HEK293 (cell line): ENCODE data around the gene WDR13.

Experiments used
- BCL11A ChIP-seq: fragments of 450-650 bp; formaldehyde crosslinking; IDR thresholded peaks from 2 replicates; pipeline ENCODE4 v1.5.1; 2016; ENCODE audit warnings: low read depth, missing biosample characterization, missing genetic modification characterization
- GLIS2 ChIP-seq: fragments of 450-650 bp; formaldehyde crosslinking; IDR thresholded peaks from 2 replicates; pipeline ENCODE4 v1.5.1; 2016; ENCODE audit warnings: missing biosample characterization, missing genetic modification characterization
- HOXC10 ChIP-seq: sonication (generic); formaldehyde crosslinking; IDR thresholded peaks from 2 replicates; pipeline ENCODE4 v1.8.1; 2023; ENCODE audit warnings: mild to moderate bottlenecking, missing genetic modification reagents
- RBAK ChIP-seq: fragments of 450-650 bp; formaldehyde crosslinking; IDR thresholded peaks from 2 replicates; pipeline ENCODE4 v1.5.1; 2016; ENCODE audit warnings: missing biosample characterization, missing genetic modification characterization
- WT1 ChIP-seq: fragments of 450-650 bp; formaldehyde crosslinking; IDR thresholded peaks from 2 replicates; pipeline ENCODE4 v1.5.1; 2016; ENCODE audit warnings: missing biosample characterization, missing genetic modification characterization
- ZEB2 ChIP-seq: fragments of 450-650 bp; formaldehyde crosslinking; IDR thresholded peaks from 2 replicates; pipeline ENCODE4 v1.5.1; 2016; ENCODE audit warnings: missing biosample characterization, missing genetic modification characterization
- ZNF10 ChIP-seq: fragments of 450-650 bp; formaldehyde crosslinking; IDR thresholded peaks from 2 replicates; pipeline ENCODE4 v1.5.1; 2017; ENCODE audit warnings: missing biosample characterization, missing genetic modification characterization
- ZNF138 ChIP-seq: fragments of 450-650 bp; formaldehyde crosslinking; IDR thresholded peaks from 2 replicates; pipeline ENCODE4 v1.5.1; 2016; ENCODE audit warnings: missing biosample characterization, missing genetic modification characterization, borderline replicate concordance
- ZNF19 ChIP-seq: fragments of 450-650 bp; formaldehyde crosslinking; IDR thresholded peaks from 2 replicates; pipeline ENCODE4; 2016; ENCODE audit warnings: missing biosample characterization, missing genetic modification characterization, low read depth
- ZNF335 ChIP-seq: fragments of 450-650 bp; formaldehyde crosslinking; conservative IDR thresholded peaks from 2 replicates; pipeline ENCODE4 v1.5.1; 2016; ENCODE audit warnings: missing biosample characterization, missing genetic modification characterization
- ZNF560 ChIP-seq: fragments of 450-650 bp; formaldehyde crosslinking; IDR thresholded peaks from 2 replicates; pipeline ENCODE4 v1.5.1; 2017; ENCODE audit warnings: missing biosample characterization, missing genetic modification characterization, borderline replicate concordance
- ZNF596 ChIP-seq: fragments of 450-650 bp; IDR thresholded peaks from 2 replicates; pipeline ENCODE4 v1.5.0; 2018; ENCODE audit warnings: missing biosample characterization, mild to moderate bottlenecking, missing genetic modification characterization, moderate library complexity
- ZNF621 ChIP-seq: fragments of 450-650 bp; formaldehyde crosslinking; IDR thresholded peaks from 2 replicates; pipeline ENCODE4 v1.5.1; 2017; ENCODE audit warnings: missing biosample characterization, missing genetic modification characterization
- ZNF626 ChIP-seq: fragments of 450-650 bp; sonication (Bioruptor Pico); formaldehyde crosslinking; IDR thresholded peaks from 2 replicates; pipeline ENCODE4 v1.5.1; 2018; ENCODE audit warnings: missing biosample characterization, missing genetic modification characterization, inconsistent platforms
- ZNF629 ChIP-seq: fragments of 450-650 bp; formaldehyde crosslinking; IDR thresholded peaks from 2 replicates; pipeline ENCODE4 v1.5.1; 2017; ENCODE audit warnings: missing biosample characterization, missing genetic modification characterization
- ZNF658 ChIP-seq: fragments of 450-650 bp; formaldehyde crosslinking; IDR thresholded peaks from 2 replicates; pipeline ENCODE4; 2016; ENCODE audit warnings: missing biosample characterization, missing genetic modification characterization
- ZNF664 ChIP-seq: fragments of 450-650 bp; formaldehyde crosslinking; IDR thresholded peaks from 2 replicates; pipeline ENCODE4 v1.5.1; 2016; ENCODE audit warnings: missing biosample characterization, missing genetic modification characterization
- ZNF791 ChIP-seq: fragments of 450-650 bp; formaldehyde crosslinking; IDR thresholded peaks from 2 replicates; pipeline ENCODE4 v1.5.1; 2016; ENCODE audit warnings: missing biosample characterization, missing genetic modification characterization
- ZNF792 ChIP-seq: fragments of 450-650 bp; formaldehyde crosslinking; IDR thresholded peaks from 2 replicates; pipeline ENCODE4 v1.5.1; 2016; ENCODE audit warnings: missing biosample characterization, missing genetic modification characterization
- ZNF837 ChIP-seq: fragments of 450-650 bp; formaldehyde crosslinking; IDR thresholded peaks from 2 replicates; pipeline ENCODE4 v1.5.1; 2016; ENCODE audit warnings: missing biosample characterization, missing genetic modification characterization
- ZNF843 ChIP-seq: fragments of 450-650 bp; formaldehyde crosslinking; IDR thresholded peaks from 2 replicates; pipeline ENCODE4 v1.5.1; 2016; ENCODE audit warnings: missing biosample characterization, missing genetic modification characterization
- TF ChIP-seq, protein P1 (sequence below): fragments of 450-650 bp; formaldehyde crosslinking; IDR thresholded peaks from 2 replicates; pipeline ENCODE4 v1.5.1; 2016; ENCODE audit warnings: missing biosample characterization, missing genetic modification characterization, borderline replicate concordance
- TF ChIP-seq, protein P2 (sequence below): fragments of 450-650 bp; formaldehyde crosslinking; IDR thresholded peaks from 2 replicates; pipeline ENCODE4 v1.5.1; 2017; ENCODE audit warnings: missing biosample characterization, missing genetic modification characterization
- TF ChIP-seq, protein P3 (sequence below): fragments of 450-650 bp; formaldehyde crosslinking; IDR thresholded peaks from 2 replicates; pipeline ENCODE4 v1.5.1; 2016; ENCODE audit warnings: missing biosample characterization, missing genetic modification characterization
- TF ChIP-seq, protein P4 (sequence below): fragments of 450-650 bp; formaldehyde crosslinking; IDR thresholded peaks from 2 replicates; pipeline ENCODE4 v1.5.1; 2016; ENCODE audit warnings: missing biosample characterization, missing genetic modification characterization
- TF ChIP-seq, protein P5 (sequence below): fragments of 450-650 bp; formaldehyde crosslinking; IDR thresholded peaks from 2 replicates; pipeline ENCODE4 v1.5.1; 2016; ENCODE audit warnings: missing biosample characterization, missing genetic modification characterization
- TF ChIP-seq, protein P6 (sequence below): fragments of 450-650 bp; formaldehyde crosslinking; IDR thresholded peaks from 2 replicates; pipeline ENCODE4 v1.5.1; 2017; ENCODE audit warnings: missing biosample characterization, missing genetic modification characterization

Gene WDR13

DNA sequence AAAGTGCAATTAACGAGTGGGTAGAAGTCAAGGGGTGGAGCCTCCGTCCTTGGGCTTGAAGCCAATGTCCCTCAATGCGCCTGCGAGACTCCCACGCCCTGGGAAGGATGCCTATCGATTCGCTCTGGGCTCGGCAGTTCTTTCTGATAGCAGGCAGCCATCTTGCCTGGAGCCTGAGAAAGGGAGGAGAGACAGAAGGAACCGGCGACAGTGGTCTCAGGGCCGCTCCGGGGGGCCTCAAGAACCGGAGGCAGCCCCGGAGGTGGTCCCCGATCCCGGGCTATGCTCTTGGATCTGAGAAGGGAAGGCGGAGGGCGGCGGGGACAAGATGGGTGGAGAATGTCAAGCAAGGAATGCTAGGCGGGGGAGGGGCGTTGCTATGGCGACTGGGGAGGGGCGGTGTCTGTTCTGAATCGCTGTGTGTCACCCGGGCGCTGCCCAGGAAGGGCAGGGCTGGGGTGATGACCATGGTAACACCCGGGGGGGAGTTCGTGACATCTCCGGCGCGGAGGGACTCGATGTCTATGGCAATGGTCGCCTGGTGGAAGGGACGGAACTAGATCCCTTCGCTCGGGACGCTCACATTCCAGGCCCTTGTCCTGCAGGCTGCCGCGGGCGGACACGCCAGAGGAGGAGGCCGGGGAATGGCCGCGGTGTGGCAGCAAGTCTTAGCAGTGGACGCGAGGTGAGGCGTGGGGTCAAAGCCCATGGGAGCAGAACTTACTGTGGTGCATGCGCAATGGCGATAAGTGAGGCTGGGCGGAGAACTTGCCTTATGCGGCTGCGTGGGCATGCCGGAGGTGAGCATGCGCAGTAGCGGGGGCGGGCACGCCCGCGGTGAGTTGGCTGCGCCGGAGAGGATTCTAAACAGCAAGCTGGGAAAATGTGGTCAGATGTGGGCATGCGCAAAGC is at the start of gene WDR13 (continued):
- TF ChIP-seq ZNF792, result no peak
- TF ChIP-seq ZNF791, result no peak
- TF ChIP-seq ZNF335 (tag by site-specific recombination), result peak; percentile 90
- no peak for TF ChIP-seq ZNF626 (tag by site-specific recombination)
- peak; percentile 61 for TF ChIP-seq GLIS2 (tag by site-specific recombination)
- TF ChIP-seq, protein P1, sequence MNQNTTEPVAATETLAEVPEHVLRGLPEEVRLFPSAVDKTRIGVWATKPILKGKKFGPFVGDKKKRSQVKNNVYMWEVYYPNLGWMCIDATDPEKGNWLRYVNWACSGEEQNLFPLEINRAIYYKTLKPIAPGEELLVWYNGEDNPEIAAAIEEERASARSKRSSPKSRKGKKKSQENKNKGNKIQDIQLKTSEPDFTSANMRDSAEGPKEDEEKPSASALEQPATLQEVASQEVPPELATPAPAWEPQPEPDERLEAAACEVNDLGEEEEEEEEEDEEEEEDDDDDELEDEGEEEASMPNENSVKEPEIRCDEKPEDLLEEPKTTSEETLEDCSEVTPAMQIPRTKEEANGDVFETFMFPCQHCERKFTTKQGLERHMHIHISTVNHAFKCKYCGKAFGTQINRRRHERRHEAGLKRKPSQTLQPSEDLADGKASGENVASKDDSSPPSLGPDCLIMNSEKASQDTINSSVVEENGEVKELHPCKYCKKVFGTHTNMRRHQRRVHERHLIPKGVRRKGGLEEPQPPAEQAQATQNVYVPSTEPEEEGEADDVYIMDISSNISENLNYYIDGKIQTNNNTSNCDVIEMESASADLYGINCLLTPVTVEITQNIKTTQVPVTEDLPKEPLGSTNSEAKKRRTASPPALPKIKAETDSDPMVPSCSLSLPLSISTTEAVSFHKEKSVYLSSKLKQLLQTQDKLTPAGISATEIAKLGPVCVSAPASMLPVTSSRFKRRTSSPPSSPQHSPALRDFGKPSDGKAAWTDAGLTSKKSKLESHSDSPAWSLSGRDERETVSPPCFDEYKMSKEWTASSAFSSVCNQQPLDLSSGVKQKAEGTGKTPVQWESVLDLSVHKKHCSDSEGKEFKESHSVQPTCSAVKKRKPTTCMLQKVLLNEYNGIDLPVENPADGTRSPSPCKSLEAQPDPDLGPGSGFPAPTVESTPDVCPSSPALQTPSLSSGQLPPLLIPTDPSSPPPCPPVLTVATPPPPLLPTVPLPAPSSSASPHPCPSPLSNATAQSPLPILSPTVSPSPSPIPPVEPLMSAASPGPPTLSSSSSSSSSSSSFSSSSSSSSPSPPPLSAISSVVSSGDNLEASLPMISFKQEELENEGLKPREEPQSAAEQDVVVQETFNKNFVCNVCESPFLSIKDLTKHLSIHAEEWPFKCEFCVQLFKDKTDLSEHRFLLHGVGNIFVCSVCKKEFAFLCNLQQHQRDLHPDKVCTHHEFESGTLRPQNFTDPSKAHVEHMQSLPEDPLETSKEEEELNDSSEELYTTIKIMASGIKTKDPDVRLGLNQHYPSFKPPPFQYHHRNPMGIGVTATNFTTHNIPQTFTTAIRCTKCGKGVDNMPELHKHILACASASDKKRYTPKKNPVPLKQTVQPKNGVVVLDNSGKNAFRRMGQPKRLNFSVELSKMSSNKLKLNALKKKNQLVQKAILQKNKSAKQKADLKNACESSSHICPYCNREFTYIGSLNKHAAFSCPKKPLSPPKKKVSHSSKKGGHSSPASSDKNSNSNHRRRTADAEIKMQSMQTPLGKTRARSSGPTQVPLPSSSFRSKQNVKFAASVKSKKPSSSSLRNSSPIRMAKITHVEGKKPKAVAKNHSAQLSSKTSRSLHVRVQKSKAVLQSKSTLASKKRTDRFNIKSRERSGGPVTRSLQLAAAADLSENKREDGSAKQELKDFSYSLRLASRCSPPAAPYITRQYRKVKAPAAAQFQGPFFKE (tag by site-specific recombination), result no peak
- no peak for TF ChIP-seq ZNF19 (tag by site-specific recombination)
- TF ChIP-seq, protein P2, sequence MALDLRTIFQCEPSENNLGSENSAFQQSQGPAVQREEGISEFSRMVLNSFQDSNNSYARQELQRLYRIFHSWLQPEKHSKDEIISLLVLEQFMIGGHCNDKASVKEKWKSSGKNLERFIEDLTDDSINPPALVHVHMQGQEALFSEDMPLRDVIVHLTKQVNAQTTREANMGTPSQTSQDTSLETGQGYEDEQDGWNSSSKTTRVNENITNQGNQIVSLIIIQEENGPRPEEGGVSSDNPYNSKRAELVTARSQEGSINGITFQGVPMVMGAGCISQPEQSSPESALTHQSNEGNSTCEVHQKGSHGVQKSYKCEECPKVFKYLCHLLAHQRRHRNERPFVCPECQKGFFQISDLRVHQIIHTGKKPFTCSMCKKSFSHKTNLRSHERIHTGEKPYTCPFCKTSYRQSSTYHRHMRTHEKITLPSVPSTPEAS, result no peak
- no peak for TF ChIP-seq ZNF621 (tag by site-specific recombination)
- no peak for TF ChIP-seq ZNF560 (tag by site-specific recombination)
- TF ChIP-seq ZNF837 (tag by site-specific recombination), result no peak
- TF ChIP-seq HOXC10 (CRISPR knock-in tag), result no peak
- TF ChIP-seq, protein P3, sequence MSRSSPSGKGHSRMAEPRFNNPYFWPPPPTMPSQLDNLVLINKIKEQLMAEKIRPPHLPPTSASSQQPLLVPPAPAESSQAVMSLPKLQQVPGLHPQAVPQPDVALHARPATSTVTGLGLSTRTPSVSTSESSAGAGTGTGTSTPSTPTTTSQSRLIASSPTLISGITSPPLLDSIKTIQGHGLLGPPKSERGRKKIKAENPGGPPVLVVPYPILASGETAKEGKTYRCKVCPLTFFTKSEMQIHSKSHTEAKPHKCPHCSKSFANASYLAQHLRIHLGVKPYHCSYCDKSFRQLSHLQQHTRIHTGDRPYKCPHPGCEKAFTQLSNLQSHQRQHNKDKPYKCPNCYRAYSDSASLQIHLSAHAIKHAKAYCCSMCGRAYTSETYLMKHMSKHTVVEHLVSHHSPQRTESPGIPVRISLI (tag by site-specific recombination), result no peak
- TF ChIP-seq ZEB2, result peak; percentile 63
- TF ChIP-seq BCL11A (tag by site-specific recombination), result peak; percentile 99
- TF ChIP-seq WT1, result peak; percentile 63
- no peak for TF ChIP-seq ZNF664 (tag by site-specific recombination)
- TF ChIP-seq, protein P4, sequence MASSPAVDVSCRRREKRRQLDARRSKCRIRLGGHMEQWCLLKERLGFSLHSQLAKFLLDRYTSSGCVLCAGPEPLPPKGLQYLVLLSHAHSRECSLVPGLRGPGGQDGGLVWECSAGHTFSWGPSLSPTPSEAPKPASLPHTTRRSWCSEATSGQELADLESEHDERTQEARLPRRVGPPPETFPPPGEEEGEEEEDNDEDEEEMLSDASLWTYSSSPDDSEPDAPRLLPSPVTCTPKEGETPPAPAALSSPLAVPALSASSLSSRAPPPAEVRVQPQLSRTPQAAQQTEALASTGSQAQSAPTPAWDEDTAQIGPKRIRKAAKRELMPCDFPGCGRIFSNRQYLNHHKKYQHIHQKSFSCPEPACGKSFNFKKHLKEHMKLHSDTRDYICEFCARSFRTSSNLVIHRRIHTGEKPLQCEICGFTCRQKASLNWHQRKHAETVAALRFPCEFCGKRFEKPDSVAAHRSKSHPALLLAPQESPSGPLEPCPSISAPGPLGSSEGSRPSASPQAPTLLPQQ (tag by site-specific recombination), result peak; percentile 54; the same call in 1 of the 2 replicates
- TF ChIP-seq ZNF629, result peak; percentile 66
- TF ChIP-seq, protein P5, sequence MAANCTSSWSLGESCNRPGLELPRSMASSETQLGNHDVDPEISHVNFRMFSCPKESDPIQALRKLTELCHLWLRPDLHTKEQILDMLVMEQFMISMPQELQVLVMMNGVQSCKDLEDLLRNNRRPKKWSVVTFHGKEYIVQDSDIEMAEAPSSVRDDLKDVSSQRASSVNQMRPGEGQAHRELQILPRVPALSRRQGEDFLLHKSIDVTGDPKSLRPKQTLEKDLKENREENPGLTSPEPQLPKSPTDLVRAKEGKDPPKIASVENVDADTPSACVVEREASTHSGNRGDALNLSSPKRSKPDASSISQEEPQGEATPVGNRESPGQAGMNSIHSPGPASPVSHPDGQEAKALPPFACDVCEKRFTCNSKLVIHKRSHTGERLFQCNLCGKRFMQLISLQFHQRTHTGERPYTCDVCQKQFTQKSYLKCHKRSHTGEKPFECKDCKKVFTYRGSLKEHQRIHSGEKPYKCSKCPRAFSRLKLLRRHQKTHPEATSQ (tag by site-specific recombination), result no peak
- TF ChIP-seq ZNF138 (tag by site-specific recombination), result no peak
- no peak for TF ChIP-seq ZNF658 (tag by site-specific recombination)
- TF ChIP-seq ZNF843 (tag by site-specific recombination), result no peak
- TF ChIP-seq ZNF10 (tag by site-specific recombination), result peak; percentile 87
- no peak for TF ChIP-seq ZNF596 (tag by site-specific recombination)
- TF ChIP-seq RBAK, result no peak
- TF ChIP-seq, protein P6, sequence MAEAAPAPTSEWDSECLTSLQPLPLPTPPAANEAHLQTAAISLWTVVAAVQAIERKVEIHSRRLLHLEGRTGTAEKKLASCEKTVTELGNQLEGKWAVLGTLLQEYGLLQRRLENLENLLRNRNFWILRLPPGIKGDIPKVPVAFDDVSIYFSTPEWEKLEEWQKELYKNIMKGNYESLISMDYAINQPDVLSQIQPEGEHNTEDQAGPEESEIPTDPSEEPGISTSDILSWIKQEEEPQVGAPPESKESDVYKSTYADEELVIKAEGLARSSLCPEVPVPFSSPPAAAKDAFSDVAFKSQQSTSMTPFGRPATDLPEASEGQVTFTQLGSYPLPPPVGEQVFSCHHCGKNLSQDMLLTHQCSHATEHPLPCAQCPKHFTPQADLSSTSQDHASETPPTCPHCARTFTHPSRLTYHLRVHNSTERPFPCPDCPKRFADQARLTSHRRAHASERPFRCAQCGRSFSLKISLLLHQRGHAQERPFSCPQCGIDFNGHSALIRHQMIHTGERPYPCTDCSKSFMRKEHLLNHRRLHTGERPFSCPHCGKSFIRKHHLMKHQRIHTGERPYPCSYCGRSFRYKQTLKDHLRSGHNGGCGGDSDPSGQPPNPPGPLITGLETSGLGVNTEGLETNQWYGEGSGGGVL (tag by site-specific recombination), result no peak
